Measurements from ENCODE around the gene BEX1. TPM values are rescaled to one million over a fixed set of nuclear protein-coding genes. Genes with fewer than 3 reads are reported as not detected.
"Not testable (repeated sequence)": the region's sequence is repeated elsewhere in the genome, so short reads cannot be mapped to it uniquely, and the experiment has no call there.

The BEX1 gene
- total RNA-seq, 1 experiment from 2014 or later: not detected

GRCh38 chrX:103051260-103051789 lies 12.6 kb downstream of the BEX1 start:
- H4K20me1 ChIP-seq (ENCODE audit: insufficient read depth): no peaks in the 10 kb centered on the region
- CTCF ChIA-PET: no interaction called here
- no peaks in the 10 kb centered on the region for H3K9me2 ChIP-seq (ENCODE audit: insufficient read depth)
- H3K27ac ChIP-seq (ENCODE audit: low read depth, low read length): no peak overlapping the region
- no TSS peak for BruUV-seq (replicated peaks)
- RAD21 ChIA-PET (ENCODE audit: low non-redundant PET in 1 of 2, low total read pairs in 2 of 2, uncharacterized antibody in 2 of 2, unreplicated experiment in 2 of 2): no interaction called here
- intact Hi-C loops (cut with micrococcal nuclease): no loop called here
- H3K4me2 ChIP-seq (ENCODE audit: low read length): no peak overlapping the region
- no peaks in the 10 kb centered on the region for H3K4me1 ChIP-seq (ENCODE audit: control insufficient read depth in 1 of 2, insufficient read depth in 2 of 2, low read length in 2 of 2)
- H2AFZ ChIP-seq (ENCODE audit: low read depth, low read length, poor library complexity, severe bottlenecking): no peak overlapping the region
- H3K27me3 ChIP-seq (ENCODE audit: insufficient read depth, low read length): no peaks in the 10 kb centered on the region
- no peaks in the 10 kb centered on the region for H3K36me3 ChIP-seq (ENCODE audit: control insufficient read depth in 1 of 2, insufficient read depth in 2 of 2, low read length in 2 of 2)
- POLR2A ChIA-PET: no interaction called here
- no peak for DNase-seq (ENCODE audit: low read depth, low spot score)
- H3K79me2 ChIP-seq (ENCODE audit: insufficient read depth, low read length): no peaks in the 10 kb centered on the region
- no peak for TF ChIP-seq ZNF274 (IDR thresholded peaks at IDR 0.05; ENCODE audit: low read depth, low read length)
- TF ChIP-seq SIN3A (IDR thresholded peaks at IDR 0.05; ENCODE audit: low read depth): no peak
- TF ChIP-seq ZFX (IDR thresholded peaks at IDR 0.05): no peak
- H3K9ac ChIP-seq (ENCODE audit: low read length): no peak overlapping the region
- H3K4me3 ChIP-seq (replicated peaks in 1 of 2; ENCODE audit: low read depth in 1 of 2, low read length in 2 of 2): no peak overlapping the region
- H3K9me3 ChIP-seq (ENCODE audit: control insufficient read depth in 1 of 2, insufficient read depth in 1 of 2, low read depth in 1 of 2, low read length in 2 of 2): no peaks in the 10 kb centered on the region
- ATAC-seq: no peak

GRCh38 chrX:103033371-103033770 lies 30.6 kb downstream of the BEX1 start:
- DNase-seq (ENCODE audit: low read depth, low spot score); H3K9ac ChIP-seq (ENCODE audit: low read length); H3K4me1 ChIP-seq (ENCODE audit: control insufficient read depth in 1 of 2, insufficient read depth in 2 of 2, low read length in 2 of 2); H3K36me3 ChIP-seq (ENCODE audit: control insufficient read depth in 1 of 2, insufficient read depth in 2 of 2, low read length in 2 of 2); H4K20me1 ChIP-seq (ENCODE audit: insufficient read depth); ATAC-seq; intact Hi-C loops (cut with micrococcal nuclease); H3K9me2 ChIP-seq (ENCODE audit: insufficient read depth); BruUV-seq (replicated peaks); RAD21 ChIA-PET (ENCODE audit: low non-redundant PET in 1 of 2, low total read pairs in 2 of 2, uncharacterized antibody in 2 of 2, unreplicated experiment in 2 of 2); H2AFZ ChIP-seq (ENCODE audit: low read depth, low read length, poor library complexity, severe bottlenecking); POLR2A ChIA-PET; CTCF ChIA-PET; H3K9me3 ChIP-seq (ENCODE audit: control insufficient read depth in 1 of 2, insufficient read depth in 1 of 2, low read depth in 1 of 2, low read length in 2 of 2); H3K4me2 ChIP-seq (ENCODE audit: low read length); H3K4me3 ChIP-seq (replicated peaks in 1 of 2; ENCODE audit: low read depth in 1 of 2, low read length in 2 of 2); H3K27me3 ChIP-seq (ENCODE audit: insufficient read depth, low read length); H3K79me2 ChIP-seq (ENCODE audit: insufficient read depth, low read length); H3K27ac ChIP-seq (ENCODE audit: low read depth, low read length): not testable (repeated sequence)

- no peaks in the 10 kb centered on the region for H3K27me3 ChIP-seq (ENCODE audit: insufficient read depth, low read length)
- peak in 2 of 3 experiments; percentile 21 to 22; a peak in 2 of 6 replicates for TF ChIP-seq CTCF (IDR thresholded peaks at IDR 0.05 in 2 of 3, conservative IDR thresholded peaks at IDR 0.05 in 1 of 3; ENCODE audit: borderline replicate concordance in 1 of 3, insufficient read depth in 1 of 3, low read depth in 2 of 3, low read length in 2 of 3)
- no peak for TF ChIP-seq SP1 (IDR thresholded peaks at IDR 0.05; ENCODE audit: low read depth)
- TF ChIP-seq SIN3A (IDR thresholded peaks at IDR 0.05; ENCODE audit: low read depth): no peak
- ChIA-PET POLR2A (no interaction called here), CTCF (no interaction called here), RAD21 (ENCODE audit: low non-redundant PET in 1 of 2, low total read pairs in 2 of 2, uncharacterized antibody in 2 of 2, unreplicated experiment in 2 of 2) (no interaction called here)
- no peak overlapping the region for H3K9ac ChIP-seq (ENCODE audit: low read length)
- DNase-seq (ENCODE audit: low read depth, low spot score) (no peak), ATAC-seq (no peak)
- intact Hi-C loops (cut with micrococcal nuclease): no loop called here
- no peaks in the 10 kb centered on the region for H3K79me2 ChIP-seq (ENCODE audit: insufficient read depth, low read length)
- no peaks in the 10 kb centered on the region for H3K9me2 ChIP-seq (ENCODE audit: insufficient read depth)
- BruUV-seq (replicated peaks): no TSS peak
- no peak overlapping the region for H3K4me2 ChIP-seq (ENCODE audit: low read length)
- no peaks in the 10 kb centered on the region for H3K36me3 ChIP-seq (ENCODE audit: control insufficient read depth in 1 of 2, insufficient read depth in 2 of 2, low read length in 2 of 2)
- H3K4me3 ChIP-seq (replicated peaks in 1 of 2; ENCODE audit: low read depth in 1 of 2, low read length in 2 of 2): no peak overlapping the region
- H2AFZ ChIP-seq (ENCODE audit: low read depth, low read length, poor library complexity, severe bottlenecking): no peak overlapping the region
- H3K27ac ChIP-seq (ENCODE audit: low read depth, low read length): no peak overlapping the region
- H4K20me1 ChIP-seq (ENCODE audit: insufficient read depth): no peaks in the 10 kb centered on the region
- H3K9me3 ChIP-seq (ENCODE audit: control insufficient read depth in 1 of 2, insufficient read depth in 1 of 2, low read depth in 1 of 2, low read length in 2 of 2): no peaks in the 10 kb centered on the region
- no peaks in the 10 kb centered on the region for H3K4me1 ChIP-seq (ENCODE audit: control insufficient read depth in 1 of 2, insufficient read depth in 2 of 2, low read length in 2 of 2)
These were observed 46.4 kb downstream of the BEX1 start for GRCh38 chrX:103017542-103017941.

Data from HCT116 (cell line).